Measurements from ENCODE around the gene LMF1.

The LMF1 gene

GRCh38 chr16:835373-835772 lies 135.4 kb downstream of the LMF1 start:
- H3K4me3 ChIP-seq (ENCODE audit: low read depth, low read length) = no peak overlapping the region
- TF ChIP-seq MYC (IDR thresholded peaks at IDR 0.05; ENCODE audit: low read depth, low read length) (no peak), CTCF (IDR thresholded peaks at IDR 0.05; ENCODE audit: low read depth, low read length) (no peak), POLR2A (IDR thresholded peaks at IDR 0.05; ENCODE audit: extremely low read depth, insufficient read length) (no peak), MAX (IDR thresholded peaks at IDR 0.05; ENCODE audit: low read depth, low read length) (no peak)
- no peak for DNase-seq (ENCODE audit: low read depth)

- H3K4me3 ChIP-seq (ENCODE audit: low read depth, low read length) = no peak overlapping the region
- TF ChIP-seq MAX (IDR thresholded peaks at IDR 0.05; ENCODE audit: low read depth, low read length) (no peak), POLR2A (IDR thresholded peaks at IDR 0.05; ENCODE audit: extremely low read depth, insufficient read length) (no peak), CTCF (IDR thresholded peaks at IDR 0.05; ENCODE audit: low read depth, low read length) (no peak), MYC (IDR thresholded peaks at IDR 0.05; ENCODE audit: low read depth, low read length) (no peak)
- DNase-seq (ENCODE audit: low read depth) = no peak
Observed at GRCh38 chr16:833411-833810, 137.4 kb downstream of the LMF1 start.

- H3K4me3 ChIP-seq (ENCODE audit: low read depth, low read length) = no peak overlapping the region
- no peak for DNase-seq (ENCODE audit: low read depth)
- TF ChIP-seq POLR2A (IDR thresholded peaks at IDR 0.05; ENCODE audit: extremely low read depth, insufficient read length) (no peak), CTCF (IDR thresholded peaks at IDR 0.05; ENCODE audit: low read depth, low read length) (no peak), MYC (IDR thresholded peaks at IDR 0.05; ENCODE audit: low read depth, low read length) (no peak), MAX (IDR thresholded peaks at IDR 0.05; ENCODE audit: low read depth, low read length) (no peak)
Observed at GRCh38 chr16:832652-833336, 138.0 kb downstream of the LMF1 start.

GRCh38 chr16:831571-832413 lies 139.0 kb downstream of the LMF1 start:
- TF ChIP-seq MYC (IDR thresholded peaks at IDR 0.05; ENCODE audit: low read depth, low read length) (no peak), POLR2A (IDR thresholded peaks at IDR 0.05; ENCODE audit: extremely low read depth, insufficient read length) (no peak), MAX (IDR thresholded peaks at IDR 0.05; ENCODE audit: low read depth, low read length) (no peak), CTCF (IDR thresholded peaks at IDR 0.05; ENCODE audit: low read depth, low read length) (no peak)
- no peak overlapping the region for H3K4me3 ChIP-seq (ENCODE audit: low read depth, low read length)
- no peak for DNase-seq (ENCODE audit: low read depth)

GRCh38 chr16:830871-831570 lies 139.8 kb downstream of the LMF1 start:
- TF ChIP-seq CTCF (IDR thresholded peaks at IDR 0.05; ENCODE audit: low read depth, low read length) (no peak), MYC (IDR thresholded peaks at IDR 0.05; ENCODE audit: low read depth, low read length) (no peak), MAX (IDR thresholded peaks at IDR 0.05; ENCODE audit: low read depth, low read length) (no peak), POLR2A (IDR thresholded peaks at IDR 0.05; ENCODE audit: extremely low read depth, insufficient read length) (no peak)
- DNase-seq (ENCODE audit: low read depth) = no peak
- no peak overlapping the region for H3K4me3 ChIP-seq (ENCODE audit: low read depth, low read length)
